ENCODE measurements around the gene CD28.

DNA sequence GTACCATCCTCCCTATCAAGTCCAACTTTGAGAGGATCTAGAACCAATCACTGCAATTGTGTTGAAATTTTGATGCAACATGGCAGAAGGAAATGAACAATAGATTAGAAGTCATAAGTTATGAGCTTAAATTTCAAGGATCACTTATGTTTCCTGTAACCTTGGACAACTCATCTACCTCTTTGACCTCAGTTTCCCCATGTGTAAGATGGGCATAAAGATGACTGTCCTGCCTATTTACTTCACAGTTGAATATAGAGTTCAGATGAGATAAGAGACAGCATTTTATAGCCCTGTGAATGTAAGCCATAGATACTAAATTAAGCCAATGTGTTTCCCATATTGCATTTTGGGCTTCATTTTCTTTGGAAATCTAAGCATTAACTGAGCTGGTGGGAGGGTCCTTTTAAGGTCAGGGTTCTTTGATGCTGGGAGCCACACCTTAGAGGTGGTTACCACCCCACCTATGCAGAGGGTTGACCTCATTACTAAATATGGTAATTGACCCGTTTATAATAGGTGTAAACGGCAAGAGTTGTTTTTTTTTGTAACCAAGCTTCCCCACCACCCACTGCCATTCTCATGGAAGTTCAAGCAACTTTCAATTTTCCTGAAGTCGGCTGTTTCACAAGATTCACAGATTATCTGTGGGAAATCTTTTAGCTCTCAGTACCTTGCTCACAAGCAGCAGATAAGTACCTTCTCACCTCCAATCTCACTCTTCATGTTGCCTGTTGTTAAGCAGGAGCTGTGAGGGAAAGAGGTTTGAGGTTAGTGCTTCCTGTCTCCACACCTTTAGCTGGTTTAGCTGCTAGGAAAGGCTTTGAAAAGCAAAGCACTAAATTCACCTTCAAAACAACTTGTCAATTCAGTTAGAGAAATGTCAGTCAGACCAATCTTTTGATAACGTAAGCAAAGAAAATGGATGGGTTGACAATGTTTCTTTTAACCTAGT lies 13.3 kb downstream of the CD28 start:
- TF ChIP-seq, protein P1, sequence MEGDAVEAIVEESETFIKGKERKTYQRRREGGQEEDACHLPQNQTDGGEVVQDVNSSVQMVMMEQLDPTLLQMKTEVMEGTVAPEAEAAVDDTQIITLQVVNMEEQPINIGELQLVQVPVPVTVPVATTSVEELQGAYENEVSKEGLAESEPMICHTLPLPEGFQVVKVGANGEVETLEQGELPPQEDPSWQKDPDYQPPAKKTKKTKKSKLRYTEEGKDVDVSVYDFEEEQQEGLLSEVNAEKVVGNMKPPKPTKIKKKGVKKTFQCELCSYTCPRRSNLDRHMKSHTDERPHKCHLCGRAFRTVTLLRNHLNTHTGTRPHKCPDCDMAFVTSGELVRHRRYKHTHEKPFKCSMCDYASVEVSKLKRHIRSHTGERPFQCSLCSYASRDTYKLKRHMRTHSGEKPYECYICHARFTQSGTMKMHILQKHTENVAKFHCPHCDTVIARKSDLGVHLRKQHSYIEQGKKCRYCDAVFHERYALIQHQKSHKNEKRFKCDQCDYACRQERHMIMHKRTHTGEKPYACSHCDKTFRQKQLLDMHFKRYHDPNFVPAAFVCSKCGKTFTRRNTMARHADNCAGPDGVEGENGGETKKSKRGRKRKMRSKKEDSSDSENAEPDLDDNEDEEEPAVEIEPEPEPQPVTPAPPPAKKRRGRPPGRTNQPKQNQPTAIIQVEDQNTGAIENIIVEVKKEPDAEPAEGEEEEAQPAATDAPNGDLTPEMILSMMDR (IDR thresholded peaks at IDR 0.05), result no peak
- TF ChIP-seq CHD4 (IDR thresholded peaks at IDR 0.05; ENCODE audit: borderline replicate concordance), result no peak
- TF ChIP-seq ZFP36 (IDR thresholded peaks at IDR 0.05; ENCODE audit: borderline replicate concordance, partially characterized antibody), result no peak
- no peak for TF ChIP-seq EP300 (IDR thresholded peaks at IDR 0.05)
- no peak for TF ChIP-seq CEBPB (IDR thresholded peaks at IDR 0.05)
- TF ChIP-seq, protein P2, sequence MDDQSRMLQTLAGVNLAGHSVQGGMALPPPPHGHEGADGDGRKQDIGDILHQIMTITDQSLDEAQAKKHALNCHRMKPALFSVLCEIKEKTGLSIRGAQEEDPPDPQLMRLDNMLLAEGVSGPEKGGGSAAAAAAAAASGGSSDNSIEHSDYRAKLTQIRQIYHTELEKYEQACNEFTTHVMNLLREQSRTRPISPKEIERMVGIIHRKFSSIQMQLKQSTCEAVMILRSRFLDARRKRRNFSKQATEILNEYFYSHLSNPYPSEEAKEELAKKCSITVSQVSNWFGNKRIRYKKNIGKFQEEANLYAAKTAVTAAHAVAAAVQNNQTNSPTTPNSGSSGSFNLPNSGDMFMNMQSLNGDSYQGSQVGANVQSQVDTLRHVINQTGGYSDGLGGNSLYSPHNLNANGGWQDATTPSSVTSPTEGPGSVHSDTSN (IDR thresholded peaks at IDR 0.05), result no peak
- no peak for TF ChIP-seq POLR2A (IDR thresholded peaks at IDR 0.05; ENCODE audit: low read length)
- no peak for TF ChIP-seq CBX8 (IDR thresholded peaks at IDR 0.05)
- TF ChIP-seq, protein P3, sequence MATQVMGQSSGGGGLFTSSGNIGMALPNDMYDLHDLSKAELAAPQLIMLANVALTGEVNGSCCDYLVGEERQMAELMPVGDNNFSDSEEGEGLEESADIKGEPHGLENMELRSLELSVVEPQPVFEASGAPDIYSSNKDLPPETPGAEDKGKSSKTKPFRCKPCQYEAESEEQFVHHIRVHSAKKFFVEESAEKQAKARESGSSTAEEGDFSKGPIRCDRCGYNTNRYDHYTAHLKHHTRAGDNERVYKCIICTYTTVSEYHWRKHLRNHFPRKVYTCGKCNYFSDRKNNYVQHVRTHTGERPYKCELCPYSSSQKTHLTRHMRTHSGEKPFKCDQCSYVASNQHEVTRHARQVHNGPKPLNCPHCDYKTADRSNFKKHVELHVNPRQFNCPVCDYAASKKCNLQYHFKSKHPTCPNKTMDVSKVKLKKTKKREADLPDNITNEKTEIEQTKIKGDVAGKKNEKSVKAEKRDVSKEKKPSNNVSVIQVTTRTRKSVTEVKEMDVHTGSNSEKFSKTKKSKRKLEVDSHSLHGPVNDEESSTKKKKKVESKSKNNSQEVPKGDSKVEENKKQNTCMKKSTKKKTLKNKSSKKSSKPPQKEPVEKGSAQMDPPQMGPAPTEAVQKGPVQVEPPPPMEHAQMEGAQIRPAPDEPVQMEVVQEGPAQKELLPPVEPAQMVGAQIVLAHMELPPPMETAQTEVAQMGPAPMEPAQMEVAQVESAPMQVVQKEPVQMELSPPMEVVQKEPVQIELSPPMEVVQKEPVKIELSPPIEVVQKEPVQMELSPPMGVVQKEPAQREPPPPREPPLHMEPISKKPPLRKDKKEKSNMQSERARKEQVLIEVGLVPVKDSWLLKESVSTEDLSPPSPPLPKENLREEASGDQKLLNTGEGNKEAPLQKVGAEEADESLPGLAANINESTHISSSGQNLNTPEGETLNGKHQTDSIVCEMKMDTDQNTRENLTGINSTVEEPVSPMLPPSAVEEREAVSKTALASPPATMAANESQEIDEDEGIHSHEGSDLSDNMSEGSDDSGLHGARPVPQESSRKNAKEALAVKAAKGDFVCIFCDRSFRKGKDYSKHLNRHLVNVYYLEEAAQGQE (IDR thresholded peaks at IDR 0.05), result no peak
- no peak for TF ChIP-seq CHD2 (IDR thresholded peaks at IDR 0.05; ENCODE audit: low read length, partially characterized antibody)
- TF ChIP-seq SREBF2 (IDR thresholded peaks at IDR 0.05), result no peak
- TF ChIP-seq HOXA7 (CRISPR knock-in tag; IDR thresholded peaks at IDR 0.05), result no peak
